ENCODE measurements around the gene SMOC2.

DNA sequence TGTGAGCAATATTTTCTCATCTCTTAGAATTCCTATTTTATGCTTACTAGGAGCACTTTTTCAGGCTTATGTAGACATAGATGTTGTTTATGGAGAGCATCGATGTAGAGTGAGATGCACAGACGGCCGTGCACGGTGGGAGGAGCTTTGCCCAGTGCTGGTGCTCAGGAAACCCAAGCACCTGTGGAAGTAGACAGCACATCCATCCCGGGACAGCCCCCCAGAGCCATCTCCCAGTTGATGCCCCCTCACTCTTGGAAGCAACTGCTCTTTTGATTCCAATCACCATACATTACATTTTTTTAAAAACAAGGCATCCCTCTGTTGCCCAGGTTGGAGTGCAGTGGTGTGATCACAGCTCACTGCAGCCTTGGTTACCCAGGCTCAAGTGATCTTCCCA, 143.7 kb downstream of the SMOC2 start:
- TF ChIP-seq POLR2A (IDR thresholded peaks at IDR 0.05; ENCODE audit: low read depth): no peak
- no peak for TF ChIP-seq EP300 (IDR thresholded peaks at IDR 0.05)
